Endothelial cell of hepatic sinusoid (primary cell): Measurements from ENCODE around the gene MX1.

ENCODE experiments used
- in situ Hi-C: cut with HindIII; loops from 2 replicates; pipeline ENCODE4 v1.10.0; 2017; ENCODE audit warnings: low sequenced_read_pairs

Gene MX1

DNA sequence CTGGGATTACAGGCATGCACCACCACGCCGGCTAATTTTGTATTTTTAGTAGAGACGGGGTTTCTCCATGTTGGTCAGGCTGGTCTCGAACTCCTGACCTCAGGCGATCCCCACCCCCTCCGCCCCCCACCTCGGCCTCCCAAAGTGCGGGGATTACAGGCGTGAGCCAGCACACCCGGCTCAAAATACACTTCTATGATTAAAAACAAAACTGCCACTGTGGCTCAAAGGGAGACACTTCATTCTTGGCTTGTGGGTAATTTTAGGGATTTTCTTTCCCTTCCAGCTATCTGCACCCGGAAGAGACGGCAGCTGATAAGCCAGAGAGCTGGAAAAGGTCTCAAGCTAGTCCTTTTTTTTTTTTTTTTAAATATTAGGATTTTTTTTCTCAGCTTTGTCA lies 57.4 kb downstream of the MX1 start:
- in situ Hi-C loops, result no loop called here

GRCh38 chr21:41483973-41484372 lies 57.9 kb downstream of the MX1 start:
- in situ Hi-C loops, result no loop called here

- in situ Hi-C loops, result no loop called here
These were observed 61.0 kb downstream of the MX1 start for GRCh38 chr21:41487082-41487481.

GRCh38 chr21:41488080-41488479 lies 62.0 kb downstream of the MX1 start:
- in situ Hi-C loops, result no loop called here

DNA sequence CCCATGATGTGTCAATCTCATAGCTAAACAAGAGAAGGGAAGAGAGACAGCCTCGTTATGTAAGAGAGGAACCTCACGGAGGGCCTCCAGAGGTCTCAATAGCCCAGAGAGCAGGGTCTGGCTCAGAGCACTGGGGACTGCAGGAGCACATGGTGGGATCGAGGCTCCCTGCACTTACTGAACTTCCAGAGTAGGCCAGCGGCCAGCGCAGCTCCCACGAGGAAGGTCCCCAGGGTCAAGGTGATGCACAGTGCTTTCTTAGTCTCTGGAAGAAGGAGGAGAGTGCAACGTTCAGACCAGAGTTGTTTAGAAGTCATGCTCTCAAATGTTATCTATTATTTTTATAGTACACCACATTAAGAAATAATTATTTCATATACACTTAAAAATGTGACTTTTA lies 63.3 kb downstream of the MX1 start:
- in situ Hi-C loops, result no loop called here

- in situ Hi-C loops, result no loop called here
These were observed 64.3 kb downstream of the MX1 start for GRCh38 chr21:41490330-41490729.

DNA sequence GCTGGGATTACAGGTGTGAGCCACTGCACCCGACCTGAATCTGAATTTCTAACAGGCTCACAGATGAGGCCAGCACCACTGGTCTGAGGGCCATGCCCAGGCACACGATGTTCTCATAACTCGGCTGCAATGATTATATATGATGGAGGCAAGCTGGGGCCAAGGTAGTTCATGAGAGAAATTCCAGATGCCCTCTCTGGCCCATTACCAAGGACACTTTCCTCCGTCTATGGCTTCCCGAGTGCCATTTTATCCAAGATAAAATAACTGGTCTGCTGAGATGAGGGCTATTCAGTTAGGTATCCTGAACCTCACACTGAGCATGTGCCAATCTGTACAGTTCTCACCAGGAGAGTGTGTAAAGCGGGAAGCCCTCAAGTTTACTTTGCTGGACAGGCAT lies 65.4 kb downstream of the MX1 start:
- in situ Hi-C loops, result no loop called here

- in situ Hi-C loops, result no loop called here
These were observed 68.2 kb downstream of the MX1 start for GRCh38 chr21:41494242-41494641.

DNA sequence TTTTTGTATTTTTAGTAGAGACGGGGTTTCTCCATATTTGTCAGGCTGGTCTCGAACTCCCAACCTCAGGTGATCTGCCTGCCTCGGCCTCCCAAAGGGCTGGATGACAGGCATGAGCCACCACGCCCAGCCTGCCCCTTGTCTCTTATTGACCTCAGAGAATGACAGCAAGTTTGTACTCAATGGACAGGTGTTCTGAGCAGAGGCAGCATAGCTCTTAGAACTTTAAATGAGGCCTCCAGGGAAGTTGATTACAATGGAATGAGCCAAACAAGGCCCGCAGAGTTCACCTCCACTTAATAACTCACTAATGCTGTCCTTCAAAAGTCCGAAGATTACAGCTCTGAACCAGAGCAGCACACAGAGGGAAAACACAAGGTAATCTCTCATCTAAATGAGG lies 71.0 kb downstream of the MX1 start:
- in situ Hi-C loops, result no loop called here

- in situ Hi-C loops, result no loop called here
These were observed 71.7 kb downstream of the MX1 start for GRCh38 chr21:41497788-41498187.

- in situ Hi-C loops, result no loop called here
These were observed 73.9 kb downstream of the MX1 start for GRCh38 chr21:41499920-41500319.

DNA sequence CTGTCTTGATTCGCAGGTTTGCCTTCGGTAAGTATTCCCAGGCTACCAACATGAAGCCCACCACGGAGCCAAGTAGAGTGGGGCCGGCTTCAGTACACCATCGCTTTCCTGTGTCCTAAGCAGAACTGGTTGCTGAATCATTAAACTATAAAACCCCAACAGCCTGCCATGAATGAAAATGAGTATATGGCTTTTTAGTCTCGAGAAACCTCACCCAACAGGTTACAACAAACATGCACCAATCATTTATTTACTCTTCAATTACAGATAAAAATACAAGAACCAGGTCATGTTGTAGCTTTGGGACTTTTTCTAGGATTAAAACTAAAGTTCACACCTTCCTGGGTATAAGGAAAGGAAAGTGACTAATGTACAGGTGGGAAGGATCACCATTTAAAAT lies 74.3 kb downstream of the MX1 start:
- in situ Hi-C loops, result no loop called here

DNA sequence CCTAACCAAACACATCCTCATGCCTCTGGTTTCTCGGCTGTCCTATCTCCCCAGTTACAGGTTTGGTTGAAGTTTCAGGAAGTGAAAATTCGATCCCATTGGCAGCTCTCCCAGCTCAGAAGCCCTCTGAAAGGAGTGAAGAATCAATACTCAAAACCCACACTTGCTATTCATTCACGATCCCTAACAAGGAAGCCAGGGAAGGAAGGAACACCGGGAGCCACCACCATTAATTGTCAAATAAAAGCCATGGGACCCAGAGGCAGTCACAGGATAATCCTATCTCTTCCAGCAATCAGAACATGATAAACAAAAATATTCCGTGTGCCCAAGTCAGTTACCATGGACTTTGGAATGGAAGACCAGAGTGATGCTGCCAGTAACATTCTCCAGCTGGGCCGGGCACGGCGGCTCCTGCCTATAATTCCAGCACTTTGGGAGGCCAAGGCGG lies 74.9 kb downstream of the MX1 start:
- in situ Hi-C loops, result no loop called here

GRCh38 chr21:41501919-41502318 lies 75.9 kb downstream of the MX1 start:
- in situ Hi-C loops, result no loop called here

DNA sequence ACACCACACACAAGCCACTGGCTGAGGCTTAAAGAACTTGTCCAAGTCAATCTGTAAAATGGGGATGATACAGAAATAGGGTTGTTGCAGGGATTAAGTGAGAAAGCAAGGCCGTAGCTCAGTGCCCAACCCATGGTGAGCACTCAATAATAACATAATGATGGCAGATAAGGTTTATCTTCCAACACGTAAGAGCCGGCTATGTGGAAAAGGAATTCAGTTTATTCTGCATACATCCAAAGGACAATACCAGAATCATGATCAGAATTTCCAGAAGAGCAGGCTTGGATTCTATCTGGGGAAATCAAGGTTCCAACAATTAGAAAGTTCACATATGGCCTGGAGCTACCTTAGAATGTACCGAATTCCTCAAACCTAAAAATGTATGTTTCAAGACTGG lies 77.3 kb downstream of the MX1 start:
- in situ Hi-C loops, result no loop called here

DNA sequence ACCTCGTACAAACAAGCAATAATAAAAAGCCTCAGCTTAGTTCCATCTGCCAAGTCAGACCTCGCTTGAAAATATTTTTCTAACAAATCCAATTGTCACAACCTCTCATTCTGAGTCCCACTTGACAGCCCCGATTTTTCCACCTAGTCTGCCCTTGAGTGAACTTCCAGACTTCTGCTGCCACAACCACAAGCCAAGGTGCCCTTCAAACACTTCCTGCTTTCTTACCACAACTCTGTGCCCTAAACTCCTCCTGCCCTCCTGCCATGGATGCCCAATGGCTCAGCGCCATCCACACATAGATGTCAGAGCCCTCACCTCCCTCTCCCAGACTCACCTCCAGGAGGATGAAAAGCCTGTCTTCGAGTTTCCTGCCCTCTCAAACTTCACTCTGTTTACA lies 78.0 kb downstream of the MX1 start:
- in situ Hi-C loops, result no loop called here

DNA sequence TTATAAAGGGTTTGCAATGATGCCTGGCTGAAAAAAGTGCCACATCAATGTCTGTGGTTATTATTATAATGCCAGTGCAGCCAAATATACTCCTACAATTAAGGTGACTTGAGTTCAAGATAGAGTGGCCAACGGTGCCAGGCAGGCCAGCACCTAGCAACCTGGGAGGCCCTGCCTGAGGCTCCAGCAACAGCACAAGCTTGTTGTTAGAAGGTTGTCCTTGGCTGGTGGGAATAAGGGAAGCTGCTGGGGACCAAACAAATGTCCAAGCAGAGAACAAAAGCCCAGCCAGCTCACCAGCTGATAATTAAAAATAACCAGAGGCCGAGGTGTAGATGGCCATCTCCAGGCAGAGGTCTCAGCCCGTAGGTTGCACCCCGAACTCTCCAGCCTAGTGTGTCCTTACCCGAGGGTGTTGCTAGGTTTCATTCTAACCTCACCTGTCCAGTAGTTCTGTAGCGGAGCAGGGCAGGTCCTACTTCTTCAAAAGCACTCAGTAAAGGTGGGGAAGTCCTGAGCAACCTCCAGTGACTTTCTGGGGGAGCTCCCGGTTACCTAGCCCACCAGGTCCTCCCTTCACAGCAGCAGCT lies 80.1 kb downstream of the MX1 start:
- in situ Hi-C loops, result no loop called here

DNA sequence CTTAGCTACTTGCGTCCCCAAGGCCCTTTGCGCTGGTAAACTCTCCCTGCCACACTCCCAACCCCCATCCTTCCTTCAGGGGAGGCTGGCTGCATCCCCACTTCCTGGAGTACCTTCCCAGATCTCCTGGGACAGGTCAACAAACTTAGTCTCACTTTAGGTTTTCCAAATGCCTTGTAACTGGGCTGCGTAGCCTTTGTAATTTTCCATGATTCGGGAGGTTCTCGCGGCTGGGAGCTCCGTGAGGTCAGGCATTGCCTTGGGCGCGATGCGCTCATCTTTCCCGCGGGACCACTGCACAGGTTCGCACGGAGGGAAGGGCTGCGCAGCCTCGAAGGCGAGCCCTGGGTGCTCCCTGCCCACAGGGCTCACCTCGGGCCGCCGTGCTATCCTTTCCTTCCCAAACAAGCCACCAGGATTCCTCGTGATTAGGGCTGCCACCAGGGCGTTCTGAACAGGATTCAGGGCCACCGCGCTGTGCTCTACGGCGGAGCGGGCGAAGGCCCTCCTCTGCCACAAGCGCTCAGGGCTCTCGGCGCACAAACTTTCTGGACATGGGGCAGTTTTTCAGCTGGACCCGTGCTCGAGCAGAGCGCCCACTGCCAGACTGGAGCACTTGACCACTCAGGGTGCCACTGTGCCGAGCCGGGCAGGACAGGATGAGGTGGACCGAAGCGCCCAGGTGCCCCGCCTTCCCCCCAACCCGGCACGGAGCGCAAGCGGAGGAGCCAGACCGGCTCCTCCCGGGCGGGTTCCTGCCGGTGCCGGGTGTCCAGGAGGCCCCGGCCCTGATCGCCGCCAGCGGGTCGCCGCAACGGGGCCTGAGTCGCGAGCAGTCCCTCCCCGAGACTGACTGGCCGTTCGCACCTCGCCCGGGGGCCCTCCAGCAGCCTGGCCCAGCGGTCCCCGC lies 80.8 kb downstream of the MX1 start:
- in situ Hi-C loops, result no loop called here

DNA sequence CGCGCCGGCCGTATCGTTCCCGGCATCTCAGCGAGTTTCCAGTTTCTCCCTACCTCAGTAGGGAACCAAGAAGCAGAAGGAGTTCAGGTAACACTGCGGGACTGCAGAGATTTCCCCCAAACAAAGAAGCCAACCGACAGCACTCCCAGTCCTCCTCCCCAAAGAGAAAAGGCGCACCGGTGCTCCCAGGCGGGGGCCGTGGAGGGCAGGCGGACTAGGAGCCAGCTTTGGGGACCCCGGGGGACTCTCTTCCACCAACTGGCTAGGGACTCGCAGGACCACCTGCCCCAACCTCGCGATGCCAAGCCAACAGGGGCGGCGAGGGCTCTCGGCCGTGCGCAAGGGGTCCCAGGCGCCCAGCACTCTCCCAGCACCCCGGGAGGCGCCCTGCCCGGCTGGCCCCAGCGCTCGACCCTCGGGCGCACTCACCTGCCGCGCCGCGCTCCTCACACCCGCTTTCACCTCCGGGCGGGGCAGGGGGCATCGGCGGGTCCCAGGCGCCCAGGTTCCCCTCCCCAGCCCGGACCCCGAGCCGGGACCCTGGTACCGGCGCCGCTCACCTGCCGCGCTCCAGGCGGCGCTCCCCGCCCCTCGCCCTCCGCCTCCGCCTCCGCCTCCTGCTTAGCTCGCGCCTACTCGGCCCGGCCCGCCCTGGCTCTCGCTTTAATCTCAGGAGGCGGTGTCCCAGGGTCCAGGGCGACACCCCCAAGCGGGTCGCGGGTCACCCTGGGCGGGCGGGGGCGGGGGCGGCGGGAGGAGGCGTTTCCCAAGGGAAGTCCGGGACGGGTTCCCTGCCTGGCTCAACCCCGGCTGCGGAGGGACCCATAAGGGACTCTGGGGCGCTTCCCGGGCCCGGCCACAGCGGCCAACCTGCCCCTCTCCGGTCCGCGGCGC lies 81.7 kb downstream of the MX1 start, which contains the start of gene TMPRSS2:
TSS of gene TMPRSS2 (minus strand) at position 638 of the 894 bp plus-strand sequence. CDS start 10,025 bp downstream, outside the sequence.
- in situ Hi-C loops, result no loop called here

DNA sequence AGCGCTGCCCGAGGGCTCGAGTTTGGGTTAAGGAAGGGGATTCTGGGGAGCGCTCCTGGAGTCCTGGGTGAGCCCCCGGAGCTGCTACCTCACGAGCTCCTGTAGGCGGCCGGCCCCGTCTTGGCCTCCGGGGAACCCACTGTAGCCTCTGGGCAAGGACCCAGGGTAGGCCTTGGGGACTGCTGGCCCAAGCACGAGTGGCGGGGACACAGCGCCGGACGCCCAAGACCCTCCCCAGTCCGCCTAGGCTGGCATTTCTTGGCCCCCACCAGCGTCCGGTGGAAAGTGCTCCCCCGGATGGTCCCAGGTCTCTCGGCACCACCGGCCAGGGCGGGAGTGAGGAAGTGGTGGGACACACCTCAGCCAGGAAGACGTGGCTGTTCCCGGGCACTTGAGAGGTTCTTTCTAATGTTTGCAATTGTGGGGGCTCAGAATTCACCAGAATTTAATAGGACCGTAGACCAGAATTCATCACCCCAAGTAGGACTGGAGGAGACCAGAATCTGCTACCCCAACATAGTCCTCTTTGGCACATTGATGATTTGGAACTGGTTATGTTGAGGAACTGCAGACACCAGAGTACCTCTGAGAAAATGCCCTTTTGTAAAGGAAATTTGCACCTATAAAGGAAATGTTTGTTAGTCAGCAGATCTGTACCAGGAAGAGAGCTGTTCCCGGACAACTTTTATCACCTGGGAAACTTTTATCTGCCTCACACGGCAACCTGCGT lies 82.5 kb downstream of the MX1 start:
- in situ Hi-C loops, result no loop called here
